HG02885 (cell line): ENCODE measurements around the gene TAMALIN.

Source experiments
- ATAC-seq: cut with Tn5 transposase; IDR thresholded peaks from one replicate; pipeline ENCODE4 v1.9.1; 2021; ENCODE audit warnings: mild to moderate bottlenecking; ENCODE audit not compliant: unreplicated experiment, poor library complexity

The TAMALIN gene

GRCh38 chr12:52063981-52064649, 57.4 kb downstream of the TAMALIN start:
- no peak for ATAC-seq
